HG03442 (cell line): ENCODE data around the gene HPSE2.
"Not testable (repeated sequence)": the region's sequence is repeated elsewhere in the genome, so short reads cannot be mapped to it uniquely, and the experiment has no call there.

Source experiments
- ATAC-seq: cut with Tn5 transposase; IDR thresholded peaks from one replicate; pipeline ENCODE4 v1.9.1; 2021; ENCODE audit warnings: mild to moderate bottlenecking, moderate library complexity; ENCODE audit not compliant: unreplicated experiment

The HPSE2 gene

DNA sequence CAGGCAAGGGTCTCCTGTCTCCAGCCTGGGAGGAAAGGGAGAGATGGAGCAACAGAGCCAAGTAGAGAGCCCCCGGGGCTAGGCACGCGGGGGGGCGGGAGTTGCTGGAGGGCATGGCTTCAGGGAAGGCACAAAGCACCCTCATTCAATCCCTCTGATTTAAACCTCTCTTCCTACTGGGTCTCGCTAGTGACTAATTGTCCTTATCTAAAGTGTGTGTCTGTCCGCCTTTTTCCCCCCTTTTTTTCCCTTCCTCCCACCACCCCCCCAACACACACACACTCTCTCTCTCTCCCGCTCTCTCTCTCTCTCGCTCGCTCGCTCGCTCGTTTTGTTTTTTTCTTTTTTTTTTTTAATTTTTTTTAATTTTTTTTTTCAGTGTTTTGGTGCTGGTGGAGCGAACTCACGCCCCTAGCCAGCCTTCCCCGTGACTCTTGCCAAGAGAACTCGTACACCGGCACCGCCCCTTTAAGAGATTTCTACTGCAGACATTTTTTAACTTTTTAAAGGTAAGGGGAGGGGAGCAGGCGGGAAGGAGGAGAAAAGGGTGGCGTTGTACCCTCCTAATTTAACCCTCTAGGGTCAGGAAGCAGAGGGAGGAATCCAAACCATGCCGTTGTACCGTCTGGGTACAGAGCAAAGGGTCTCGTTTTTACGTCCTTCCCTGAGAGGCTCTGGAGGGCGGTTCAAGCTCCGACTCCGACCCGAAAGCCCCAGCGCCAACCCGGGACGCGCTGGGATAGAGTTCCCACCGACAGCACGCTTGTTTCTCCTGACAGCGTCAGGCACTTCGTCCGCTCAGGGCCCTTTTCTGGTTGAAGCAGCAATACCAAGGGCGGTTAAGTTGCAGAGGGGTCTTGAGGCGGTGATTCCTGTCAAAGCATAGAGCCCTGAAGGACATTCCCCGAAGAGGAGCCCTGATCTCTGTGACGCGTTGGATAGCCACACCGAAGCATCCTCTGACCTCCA is at the start of gene HPSE2:
HPSE2 (minus strand) TSS at position 195 of the 969 bp plus-strand sequence.
- ATAC-seq: no peak

DNA sequence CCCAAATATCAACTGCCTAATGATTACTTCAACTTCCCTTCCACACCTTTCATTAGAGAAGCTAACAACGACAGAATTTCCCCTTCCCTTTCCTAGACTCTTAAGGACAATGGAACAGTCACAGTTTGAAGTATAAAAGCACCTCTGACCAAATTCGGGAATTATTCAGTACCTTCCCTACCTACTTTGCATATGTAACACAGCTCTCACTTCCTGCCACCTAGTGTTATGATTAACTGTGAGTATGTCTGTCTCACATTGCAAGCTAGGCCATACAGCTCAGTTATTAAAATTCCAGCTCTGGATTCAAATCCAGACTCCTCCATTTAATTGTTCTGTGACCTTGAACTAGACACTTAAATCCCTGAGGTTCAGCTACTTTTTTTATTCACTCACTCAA is 44.8 kb upstream of the HPSE2 start:
- peak; percentile 80 for ATAC-seq

DNA sequence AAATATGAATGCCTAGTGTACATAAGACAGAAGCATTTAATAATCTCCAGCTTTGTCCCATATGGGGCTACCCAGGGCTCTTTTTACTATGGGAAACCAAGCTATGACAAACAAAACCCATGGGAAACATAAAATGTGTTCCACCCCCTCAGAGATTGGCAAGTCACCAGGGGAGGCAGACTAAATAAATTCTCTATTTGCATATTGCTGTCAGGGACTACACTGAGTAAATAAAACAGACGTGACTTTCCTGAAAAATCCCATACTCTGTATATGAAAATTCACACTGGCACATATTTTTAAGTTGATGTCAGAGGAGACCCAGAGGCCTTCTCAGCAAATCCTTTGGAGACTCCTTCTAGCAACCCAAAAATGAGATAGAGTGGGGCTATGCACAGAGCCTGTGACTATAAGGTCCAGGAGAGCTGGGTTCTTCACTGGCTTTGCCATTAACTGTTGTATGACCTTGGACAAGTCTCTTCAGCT is 44.0 kb upstream of the HPSE2 start:
- no peak for ATAC-seq

DNA sequence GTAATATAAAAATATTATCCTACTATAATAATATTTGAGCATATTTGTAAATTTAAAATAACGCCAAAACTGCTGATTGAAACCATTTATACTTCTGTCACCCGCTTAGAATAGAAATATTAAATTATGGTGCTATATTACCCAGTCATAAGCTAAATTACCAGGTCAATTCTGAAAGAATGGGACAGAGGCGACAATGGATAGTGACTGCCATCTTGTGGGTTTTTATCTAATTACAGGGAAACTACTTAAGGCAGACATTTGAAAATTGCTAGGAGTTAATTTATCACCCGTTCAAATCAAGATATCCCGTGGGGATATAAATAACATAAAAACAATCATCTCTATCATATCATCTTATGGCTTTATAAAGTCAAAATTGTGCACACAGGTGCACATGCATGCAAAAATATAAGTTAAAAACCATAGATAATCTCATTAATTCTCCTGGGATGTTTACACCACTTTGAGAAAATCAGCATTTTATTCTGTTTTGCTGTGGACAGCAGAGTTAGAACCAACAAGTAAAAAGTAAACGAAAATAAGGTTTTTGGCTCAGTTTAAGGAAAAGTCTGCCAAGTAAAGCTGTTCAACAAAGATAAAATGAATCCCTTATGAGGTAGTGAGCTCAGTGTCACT is 41.3 kb upstream of the HPSE2 start:
- ATAC-seq: no peak

DNA sequence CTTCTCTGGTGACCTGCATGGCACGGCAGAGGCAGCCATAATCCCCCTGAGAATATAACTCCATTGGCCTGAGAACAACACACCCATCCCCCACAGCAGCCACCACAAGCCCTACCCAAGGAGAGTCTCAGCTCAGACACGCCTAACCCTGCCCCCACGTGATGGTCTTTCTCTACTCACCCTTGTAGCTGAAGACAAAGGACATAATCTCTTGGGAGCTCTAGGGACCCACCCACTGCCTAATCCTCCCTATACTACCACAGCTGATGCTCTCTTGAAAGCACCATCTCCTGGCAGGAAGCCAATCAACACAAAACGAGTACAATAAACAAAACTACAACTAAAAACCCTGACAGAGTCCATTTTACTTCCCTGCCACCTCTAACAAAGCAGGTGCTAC is 30.7 kb upstream of the HPSE2 start:
- no peak for ATAC-seq

DNA sequence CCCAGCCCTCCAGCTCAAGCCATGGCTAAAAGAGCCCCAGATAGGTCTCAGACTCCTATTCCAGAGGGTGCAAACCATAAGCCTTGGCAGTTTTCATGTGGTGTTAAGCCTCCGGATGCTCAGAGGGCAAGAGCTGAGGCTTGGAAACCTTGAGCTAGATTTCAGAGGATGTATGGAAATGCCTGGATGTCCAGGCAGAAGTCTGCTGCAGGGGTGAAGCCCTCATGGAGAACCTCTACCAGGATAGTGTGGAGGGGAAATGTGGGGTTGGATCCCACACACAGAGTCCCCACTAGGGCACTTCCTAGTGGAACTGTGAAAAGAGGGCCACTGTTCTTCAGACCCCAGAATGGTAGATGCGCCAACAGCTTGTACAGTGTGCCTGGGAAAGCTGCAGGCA is 13.2 kb upstream of the HPSE2 start:
- no peak for ATAC-seq

DNA sequence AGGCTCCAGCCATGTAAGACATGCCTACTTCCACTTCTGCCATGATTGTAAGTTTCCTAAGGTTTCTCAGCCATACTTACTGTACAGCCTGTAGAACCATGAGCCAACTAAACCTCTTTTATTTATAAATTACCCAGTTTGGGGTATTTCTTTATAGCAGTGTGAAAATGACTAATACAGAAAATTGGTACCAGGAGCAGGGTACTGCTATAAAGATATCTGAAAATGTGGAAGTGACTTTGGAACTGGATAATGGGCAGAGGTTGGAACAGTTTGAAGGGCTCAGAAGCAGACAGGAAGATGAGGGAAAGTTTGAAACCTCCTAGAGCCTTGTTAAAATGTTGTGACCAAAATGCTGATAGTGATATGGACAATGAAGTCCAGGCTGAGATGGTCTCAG is 12.2 kb upstream of the HPSE2 start:
- not testable (repeated sequence) for ATAC-seq

DNA sequence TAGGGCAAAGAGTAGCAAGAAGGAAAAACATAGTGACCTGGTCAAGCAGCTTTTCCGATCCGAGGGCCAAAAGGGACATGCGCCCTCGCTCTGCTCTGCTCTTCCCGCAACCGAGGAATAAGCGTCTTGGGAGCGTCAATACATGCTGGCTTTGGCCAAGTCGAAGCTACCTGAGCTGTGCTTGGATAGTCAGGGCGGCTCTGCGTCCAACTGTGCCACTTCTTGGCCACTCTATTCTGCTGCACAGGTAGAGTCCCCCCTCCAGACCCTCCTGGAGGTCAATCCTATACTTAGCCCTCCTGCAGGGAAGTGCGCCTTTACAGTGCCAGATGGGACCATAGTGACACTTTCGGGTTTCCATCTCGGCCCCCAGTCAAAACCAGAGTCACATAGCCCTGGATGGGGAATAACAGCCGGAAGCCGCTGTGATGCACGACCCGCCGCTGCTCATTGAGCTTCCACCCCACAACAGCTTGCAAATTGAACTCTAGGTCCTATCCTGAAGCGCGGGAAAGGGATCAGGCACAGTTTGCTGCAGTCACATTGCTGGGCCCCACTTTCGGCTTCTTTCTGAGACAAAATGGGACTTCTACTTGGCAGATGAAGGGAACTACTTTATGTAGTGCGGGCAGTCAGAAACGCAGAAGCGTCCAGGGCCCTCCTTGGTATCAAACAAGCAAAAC is 1.1 kb upstream of the HPSE2 start:
- no peak for ATAC-seq

DNA sequence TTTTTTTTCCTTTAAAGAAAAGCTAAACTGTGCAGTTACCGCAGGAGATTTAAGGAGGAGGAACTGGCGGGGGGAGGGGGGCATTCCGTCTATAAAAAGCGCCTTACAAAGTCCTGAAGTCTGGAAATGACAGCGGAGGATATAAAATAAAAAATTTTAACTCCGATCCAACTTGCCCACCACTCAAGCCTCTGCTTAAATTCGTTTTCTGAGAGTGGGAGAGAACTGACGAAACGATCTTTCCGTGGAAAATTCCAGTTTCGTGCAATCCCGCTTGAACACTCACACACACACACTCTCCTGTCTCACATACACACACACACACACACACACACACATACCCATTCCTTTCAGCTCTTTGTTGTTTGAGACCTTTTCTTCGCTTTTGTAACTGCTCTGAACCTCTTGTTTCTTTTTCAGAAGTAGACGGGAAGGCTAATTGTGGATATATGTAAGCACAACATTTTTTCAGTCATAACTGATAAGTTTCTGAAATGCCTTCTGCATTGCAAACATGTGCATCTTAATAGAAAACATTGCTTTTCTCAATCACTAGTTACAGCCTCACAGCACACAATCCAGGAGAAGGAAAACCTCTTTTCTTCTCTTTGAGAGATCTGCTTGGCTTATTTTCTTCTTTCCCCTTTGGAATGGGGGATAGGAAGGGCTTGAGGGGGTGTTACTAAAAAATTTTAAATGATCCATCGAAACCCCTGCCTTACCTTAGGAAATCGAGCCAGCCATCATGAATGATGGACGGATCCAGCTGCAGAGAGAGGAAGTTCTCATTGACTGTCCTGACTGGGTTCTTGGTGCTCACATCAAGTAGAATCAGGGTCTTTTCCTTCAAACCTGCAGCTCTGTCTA is 628 bp downstream of the HPSE2 start:
- ATAC-seq: no peak

DNA sequence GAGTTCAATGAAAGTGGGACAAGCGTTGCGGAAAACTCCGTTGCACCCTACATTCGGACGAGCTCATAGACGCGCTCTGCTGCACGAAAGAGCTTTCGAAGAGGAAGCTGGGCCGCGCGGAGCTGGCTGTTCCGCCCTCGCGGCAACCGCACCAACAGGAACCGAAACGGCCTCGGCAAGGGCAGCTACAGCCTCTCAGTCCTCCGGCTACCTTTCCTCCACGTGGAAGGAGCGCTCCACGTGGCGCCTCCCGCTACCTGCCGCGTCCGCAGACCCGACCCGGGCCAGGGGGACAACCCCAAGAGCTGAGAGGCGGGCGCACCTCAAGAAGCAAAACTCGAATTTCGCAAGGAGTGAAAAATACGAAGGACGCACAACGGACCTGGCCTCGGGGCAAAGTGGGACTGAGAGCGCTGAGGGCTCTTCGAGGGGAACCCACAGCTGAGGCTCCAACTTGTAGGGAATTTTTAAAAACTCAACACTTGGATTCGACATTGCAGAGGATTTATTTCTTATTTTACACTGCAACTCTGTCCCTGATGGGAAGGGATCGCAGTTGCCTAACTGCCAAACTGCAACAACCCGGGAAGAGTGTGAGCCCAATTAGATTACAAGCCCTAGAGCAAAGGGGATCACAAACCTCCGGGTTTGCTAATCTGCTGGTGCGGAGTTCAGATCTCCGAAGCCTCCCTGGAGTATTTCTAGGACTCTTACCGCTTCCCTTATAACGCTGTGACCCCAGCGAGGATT is 1.4 kb downstream of the HPSE2 start:
- peak; percentile 96 for ATAC-seq

DNA sequence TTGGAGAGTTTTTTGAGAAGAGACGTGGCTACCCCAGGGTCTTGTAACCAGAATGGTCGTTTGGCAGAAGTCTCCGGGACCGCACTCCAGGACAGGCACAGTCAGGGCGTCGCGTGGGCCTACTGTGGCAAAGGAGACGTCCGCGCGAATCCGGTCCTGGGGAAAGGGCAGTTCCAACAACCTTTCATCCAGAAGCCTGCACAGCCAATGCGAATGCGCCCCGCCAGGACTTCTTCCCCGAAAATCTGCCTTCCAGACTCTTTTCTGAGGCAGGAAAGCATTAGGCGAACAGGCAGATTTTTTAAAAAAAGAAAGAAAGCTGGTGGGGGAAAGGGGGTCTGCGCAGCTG is 2.0 kb downstream of the HPSE2 start:
- no peak for ATAC-seq

DNA sequence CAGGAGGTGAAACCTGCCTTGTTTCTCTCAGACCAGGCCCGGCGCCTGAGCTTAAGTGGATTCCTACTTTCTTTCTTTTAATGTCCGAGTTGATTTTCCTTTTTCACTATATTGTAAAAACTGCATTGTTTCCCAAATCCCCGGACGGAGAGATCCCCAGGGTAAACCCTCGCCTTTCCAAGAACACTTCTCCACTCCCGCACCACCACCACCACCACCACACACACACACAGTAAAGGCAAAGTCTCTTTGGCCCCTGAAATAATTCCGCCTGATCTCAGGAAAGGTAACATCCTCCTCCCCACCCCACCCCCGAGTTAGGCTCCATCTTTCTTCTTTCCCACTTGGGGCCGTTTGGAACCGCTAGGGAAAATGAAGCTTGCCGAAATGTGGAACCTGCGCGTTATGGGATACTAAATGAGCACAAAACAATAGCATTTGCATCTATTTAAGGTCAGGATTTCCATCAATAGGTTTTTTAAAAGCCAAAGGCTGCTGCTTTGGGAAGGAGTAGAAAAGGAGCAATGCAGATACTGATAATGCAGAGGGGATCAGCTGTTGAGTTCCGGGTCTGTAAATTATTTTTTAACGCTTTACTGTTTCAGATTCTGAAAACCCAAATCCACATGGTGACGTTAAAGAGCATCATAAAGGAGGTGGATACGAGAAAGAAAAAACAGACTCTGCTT is 2.5 kb downstream of the HPSE2 start:
- no peak for ATAC-seq

DNA sequence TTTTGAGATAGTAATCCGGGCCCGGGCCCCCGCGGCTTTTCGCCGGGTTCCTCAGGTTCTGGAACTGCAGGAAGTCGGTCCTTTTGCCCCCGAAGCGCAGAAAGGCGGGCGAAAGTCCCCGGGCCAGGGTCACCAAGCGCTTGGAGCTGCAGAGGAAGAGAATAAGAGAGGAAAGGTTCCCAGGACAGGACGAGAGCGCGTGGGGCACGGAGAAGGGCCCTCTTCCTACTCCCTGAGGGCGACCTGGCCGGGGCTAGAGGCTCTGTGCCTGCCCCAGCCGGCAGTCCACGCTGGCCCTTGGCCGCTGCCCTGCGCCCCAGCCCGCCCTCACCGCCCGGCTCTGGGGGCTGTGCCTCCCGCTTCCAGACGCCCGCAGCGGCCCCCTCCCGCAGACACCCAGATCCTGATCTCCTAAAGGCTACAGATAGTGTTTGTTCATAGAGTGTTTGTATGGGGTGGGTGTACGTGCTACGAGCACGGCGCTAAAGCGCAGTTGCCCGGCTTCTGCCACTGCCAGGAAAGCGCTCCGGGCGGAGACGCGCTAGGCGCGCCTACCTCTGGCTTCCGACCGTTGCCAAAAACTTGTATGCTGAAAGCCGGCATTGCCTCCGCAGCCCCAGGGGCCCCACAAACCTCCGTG is 3.2 kb downstream of the HPSE2 start:
- no peak for ATAC-seq

DNA sequence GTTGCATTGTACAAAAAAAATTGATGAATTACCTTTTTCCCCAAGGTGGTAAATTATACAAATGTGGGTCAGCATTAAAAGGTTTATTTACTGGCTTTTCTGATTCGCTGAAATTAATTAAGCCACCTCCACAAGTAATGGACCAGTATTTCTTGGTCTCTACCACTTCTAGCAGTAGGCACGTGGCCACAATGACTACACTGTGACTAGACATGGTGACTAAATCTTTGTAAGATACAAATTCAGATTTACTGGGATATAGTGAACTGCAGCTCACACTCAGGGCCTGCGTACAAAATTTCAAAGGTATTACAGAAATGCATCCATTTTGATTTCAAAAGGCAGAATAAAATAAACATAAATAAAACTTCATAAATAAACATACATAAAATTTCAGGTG is 10.9 kb downstream of the HPSE2 start:
- ATAC-seq: no peak

DNA sequence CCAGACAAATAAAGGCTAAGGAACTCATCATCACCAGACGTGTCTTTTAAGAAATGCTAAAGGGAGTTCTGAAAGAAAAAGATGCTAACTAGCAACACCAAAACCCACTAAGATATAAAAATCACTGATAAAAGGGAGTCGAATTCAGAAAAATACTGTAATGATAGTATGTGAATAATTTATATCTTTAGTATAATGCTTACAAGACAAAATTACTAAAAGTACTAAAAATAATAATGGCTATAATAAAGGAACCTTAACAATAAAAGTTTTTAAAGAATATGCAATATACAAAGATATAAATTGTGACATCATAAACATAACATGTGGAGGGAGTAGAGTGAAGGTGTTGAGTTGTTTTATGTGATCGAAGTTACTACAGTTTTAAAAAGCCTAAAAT is 28.3 kb downstream of the HPSE2 start:
- ATAC-seq: no peak

DNA sequence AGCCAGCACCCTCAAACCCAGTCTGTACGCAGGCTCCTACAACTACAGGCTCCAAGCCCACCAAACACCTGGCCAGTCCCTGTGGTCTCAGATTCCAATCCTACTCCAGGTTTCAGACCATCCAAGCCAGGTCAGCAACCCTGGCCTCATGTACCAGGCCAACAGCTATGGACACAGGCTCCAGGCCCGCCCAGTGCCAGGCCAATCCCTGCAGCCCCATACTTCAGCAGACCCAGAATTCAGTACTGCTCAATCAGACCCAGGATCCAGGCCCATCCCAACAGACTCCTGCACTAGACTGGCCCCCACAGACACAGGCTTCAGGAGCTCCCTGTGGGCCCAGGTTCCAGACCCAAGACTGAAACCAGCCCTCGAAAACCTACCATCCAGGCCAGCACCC is 32.3 kb downstream of the HPSE2 start:
- no peak for ATAC-seq

DNA sequence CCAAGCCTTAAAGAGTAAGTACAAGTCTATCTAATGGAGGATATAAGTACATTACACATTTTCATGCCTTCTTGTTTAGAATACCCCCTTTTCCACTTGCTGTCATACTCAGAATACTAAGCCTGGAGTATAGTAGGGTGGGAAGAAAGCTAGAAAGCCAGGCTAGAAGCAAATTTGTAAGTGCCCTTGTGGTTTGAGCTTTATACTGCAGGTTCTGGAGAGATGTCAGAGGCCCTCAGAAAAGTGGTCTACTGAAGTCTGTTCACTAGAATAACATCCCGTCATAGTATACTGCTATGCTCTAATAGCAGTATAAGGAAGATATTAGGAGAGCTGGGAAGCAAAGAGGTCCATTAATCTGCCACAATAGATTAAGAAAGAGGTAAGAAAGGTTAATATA is 62.7 kb downstream of the HPSE2 start:
- ATAC-seq: no peak

DNA sequence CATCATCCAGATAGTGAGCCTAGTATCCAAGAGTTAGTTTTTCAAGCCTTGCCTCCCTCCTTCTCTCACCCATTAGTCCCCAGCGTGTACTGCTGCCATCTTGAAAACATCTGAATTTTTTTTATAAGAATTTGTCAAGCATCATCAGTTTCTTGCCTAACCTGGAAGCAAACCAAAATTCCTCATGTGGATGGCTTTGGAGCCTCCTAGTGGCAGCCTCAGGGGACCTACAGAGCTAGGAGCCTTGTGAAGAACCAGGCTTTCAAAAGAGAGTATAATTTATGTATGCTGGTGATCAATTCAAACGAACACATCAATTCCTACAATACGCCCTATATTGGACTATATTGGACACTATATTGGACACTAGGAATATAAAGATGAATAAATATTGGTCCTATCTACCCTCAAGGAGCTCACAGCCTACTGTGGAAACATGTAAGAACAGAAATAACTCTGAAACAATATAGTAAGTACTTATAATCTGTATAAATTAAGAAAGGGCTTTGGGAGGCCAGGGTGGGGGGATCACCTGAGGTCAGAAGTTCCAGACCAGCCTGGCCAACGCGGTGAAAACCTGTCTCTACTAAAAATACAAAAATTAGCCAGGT is 63.4 kb downstream of the HPSE2 start:
- no peak for ATAC-seq
